Nephron progenitor cell (in vitro differentiated cells): ENCODE results near the gene SGCE.

Source experiments
- DNase-seq: peaks from one replicate; pipeline ENCODE4 v3.0.0; 2021
- H3K27ac Mint-ChIP-seq: 2 replicates; pipeline ENCODE4 v1.8.0; 2021; ENCODE audit warnings: mild to moderate bottlenecking, moderate library complexity, mixed read lengths
- H3K27me3 Mint-ChIP-seq: 2 replicates; pipeline ENCODE4 v1.8.0; 2021; ENCODE audit warnings: mild to moderate bottlenecking, low read depth, mixed read lengths; ENCODE audit not compliant: poor library complexity
- H3K36me3 Mint-ChIP-seq: 2 replicates; pipeline ENCODE4 v1.8.0; 2021; ENCODE audit warnings: low read depth, mixed read lengths
- H3K4me1 Mint-ChIP-seq: 2 replicates; pipeline ENCODE4 v1.8.0; 2021; ENCODE audit warnings: mixed read lengths
- H3K4me3 Mint-ChIP-seq: 2 replicates; pipeline ENCODE4 v1.8.0; 2021; ENCODE audit warnings: mild to moderate bottlenecking, moderate library complexity, mixed read lengths
- H3K9me3 Mint-ChIP-seq: 2 replicates; pipeline ENCODE4 v1.8.0; 2021; ENCODE audit warnings: mild to moderate bottlenecking, moderate library complexity, mixed read lengths
- CTCF ChIP-seq: fragments of 200-600 bp; sonication (generic); IDR thresholded peaks from 2 replicates; pipeline ENCODE4 v1.5.0; 2021; ENCODE audit warnings: antibody characterized with exemption

SGCE gene

GRCh38 chr7:94584113-94584512 is 71.8 kb downstream of the SGCE start:
- H3K9me3 Mint-ChIP-seq: peaks cover 5% of the 10 kb centered on the region
- TF ChIP-seq CTCF: no peak
- no peak overlapping the region for H3K4me3 Mint-ChIP-seq
- no peaks in the 10 kb centered on the region for H3K4me1 Mint-ChIP-seq
- H3K27me3 Mint-ChIP-seq: no peaks in the 10 kb centered on the region
- peaks cover 69% of the 10 kb centered on the region for H3K36me3 Mint-ChIP-seq
- no peak overlapping the region for H3K27ac Mint-ChIP-seq
- DNase-seq: no peak

- H3K27ac Mint-ChIP-seq: no peak overlapping the region
These were observed 75.3 kb downstream of the SGCE start for GRCh38 chr7:94580601-94581000.

GRCh38 chr7:94579470-94579869 is 76.5 kb downstream of the SGCE start:
- DNase-seq: no peak
- Mint-ChIP-seq H3K4me1 (no peaks in the 10 kb centered on the region), H3K36me3 (peaks cover 84% of the 10 kb centered on the region), H3K27me3 (no peaks in the 10 kb centered on the region), H3K9me3 (peaks cover 29% of the 10 kb centered on the region), H3K4me3 (no peak overlapping the region), H3K27ac (no peak overlapping the region)
- TF ChIP-seq CTCF: no peak

More at GRCh38 chr7:94580601-94581000, 75.3 kb downstream of the SGCE start:
- H3K27me3 Mint-ChIP-seq: no peaks in the 10 kb centered on the region
- H3K4me1 Mint-ChIP-seq: no peaks in the 10 kb centered on the region
- no peak for TF ChIP-seq CTCF
- H3K36me3 Mint-ChIP-seq: peaks cover 77% of the 10 kb centered on the region
- DNase-seq: no peak
- peaks cover 18% of the 10 kb centered on the region for H3K9me3 Mint-ChIP-seq
- H3K4me3 Mint-ChIP-seq: no peak overlapping the region

- no peak for DNase-seq
- Mint-ChIP-seq H3K36me3 (peaks cover 86% of the 10 kb centered on the region), H3K9me3 (peaks cover 38% of the 10 kb centered on the region), H3K4me3 (no peak overlapping the region), H3K27ac (no peak overlapping the region), H3K27me3 (no peaks in the 10 kb centered on the region), H3K4me1 (no peaks in the 10 kb centered on the region)
- TF ChIP-seq CTCF: no peak
These were observed 77.3 kb downstream of the SGCE start for GRCh38 chr7:94578614-94579013.

GRCh38 chr7:94577357-94577756 is 78.6 kb downstream of the SGCE start:
- peaks cover 93% of the 10 kb centered on the region for H3K36me3 Mint-ChIP-seq
- no peaks in the 10 kb centered on the region for H3K4me1 Mint-ChIP-seq
- peaks cover 50% of the 10 kb centered on the region for H3K9me3 Mint-ChIP-seq

More at GRCh38 chr7:94577357-94577756, 78.6 kb downstream of the SGCE start:
- no peak overlapping the region for H3K27ac Mint-ChIP-seq
- H3K27me3 Mint-ChIP-seq: no peaks in the 10 kb centered on the region
- TF ChIP-seq CTCF: no peak
- H3K4me3 Mint-ChIP-seq: no peak overlapping the region
- DNase-seq: no peak
